MM.1S (cell line): ENCODE results near the gene DOCK10.
"Not testable (repeated sequence)": the region's sequence is repeated elsewhere in the genome, so short reads cannot be mapped to it uniquely, and the experiment has no call there.

Source experiments
- DNase-seq: peaks from one replicate; pipeline ENCODE4 v3.0.0-alpha.2; 2015
- H2AFZ ChIP-seq: fragments of 300-600 bp; sonication (generic); 2 replicates; pipeline ENCODE4 v1.6.0; 2016; ENCODE audit warnings: antibody characterized with exemption, low read length
- H3F3A ChIP-seq: fragments of 300-600 bp; sonication (generic); 2 replicates; pipeline ENCODE4 v1.6.1; 2016; ENCODE audit warnings: mild to moderate bottlenecking, antibody characterized with exemption, low read length, moderate library complexity, mixed read lengths; ENCODE audit not compliant: insufficient read depth
- H3K27ac ChIP-seq: fragments of 300-600 bp; sonication (generic); 2 replicates; pipeline ENCODE4 v1.5.1; 2016; ENCODE audit warnings: mild to moderate bottlenecking, low read length
- H3K27me3 ChIP-seq: fragments of 300-600 bp; sonication (generic); replicated peaks from 2 replicates; pipeline ENCODE4 v1.6.0; 2016; ENCODE audit warnings: low read length; ENCODE audit not compliant: insufficient read depth
- H3K36me3 ChIP-seq: fragments of 300-600 bp; sonication (generic); replicated peaks from 2 replicates; pipeline ENCODE4 v1.6.1; 2016; ENCODE audit warnings: mild to moderate bottlenecking, low read length, mixed read lengths; ENCODE audit not compliant: insufficient read depth
- H3K4me1 ChIP-seq: fragments of 300-600 bp; sonication (generic); 2 replicates; pipeline ENCODE4 v1.6.1; 2016; ENCODE audit warnings: low read length, mixed read lengths
- H3K4me2 ChIP-seq: fragments of 300-600 bp; sonication (generic); 2 replicates; pipeline ENCODE4 v1.6.0; 2016; ENCODE audit warnings: low read depth, low read length
- H3K4me3 ChIP-seq: fragments of 300-600 bp; sonication (generic); 2 replicates; pipeline ENCODE4 v1.5.1; 2016; ENCODE audit warnings: low read length, mixed read lengths
- H3K79me2 ChIP-seq: fragments of 300-600 bp; sonication (generic); 2 replicates; pipeline ENCODE4 v1.6.1; 2016; ENCODE audit warnings: mixed run types, low read length, mixed read lengths
- H3K9ac ChIP-seq: fragments of 300-600 bp; sonication (generic); 2 replicates; pipeline ENCODE4 v1.6.1; 2016; ENCODE audit warnings: low read length, mixed read lengths
- H3K9me2 ChIP-seq: fragments of 300-600 bp; sonication (generic); replicated peaks from 2 replicates; pipeline ENCODE4 v1.6.1; 2016; ENCODE audit warnings: mild to moderate bottlenecking, low read length, mixed read lengths; ENCODE audit not compliant: insufficient read depth
- H3K9me3 ChIP-seq: fragments of 300-600 bp; sonication (generic); replicated peaks from 2 replicates; pipeline ENCODE4 v1.6.1; 2016; ENCODE audit warnings: mild to moderate bottlenecking, low read length, mixed read lengths; ENCODE audit not compliant: insufficient read depth
- H4K20me1 ChIP-seq: fragments of 300-600 bp; sonication (generic); 2 replicates; pipeline ENCODE4 v1.6.1; 2016; ENCODE audit warnings: mild to moderate bottlenecking, low read length, moderate library complexity, mixed read lengths; ENCODE audit not compliant: insufficient read depth
- CTCF ChIP-seq: fragments of 300-600 bp; sonication (generic); IDR thresholded peaks from 2 replicates; pipeline ENCODE4 v1.5.1; 2016; ENCODE audit warnings: antibody characterized with exemption, low read length, mixed read lengths
- EZH2 ChIP-seq: fragments of 300-600 bp; sonication (generic); optimal IDR thresholded peaks from 2 replicates; pipeline ENCODE3; 2017; ENCODE audit warnings: low read depth, mild to moderate bottlenecking, antibody characterized with exemption, low read length, mixed read lengths
- EZH2phosphoT487 ChIP-seq: fragments of 300-600 bp; sonication (generic); IDR thresholded peaks from 2 replicates; pipeline ENCODE4 v1.6.1; 2018; ENCODE audit warnings: antibody characterized with exemption, low read length

Gene DOCK10

GRCh38 chr2:224946895-224947294 is 95.4 kb downstream of the DOCK10 start:
- peak overlapping the region; percentile 70 for H3K4me2 ChIP-seq
- H3K9ac ChIP-seq: no peak overlapping the region
- TF ChIP-seq EZH2phosphoT487 (no peak), EZH2 (no peak), CTCF (no peak)

DNA sequence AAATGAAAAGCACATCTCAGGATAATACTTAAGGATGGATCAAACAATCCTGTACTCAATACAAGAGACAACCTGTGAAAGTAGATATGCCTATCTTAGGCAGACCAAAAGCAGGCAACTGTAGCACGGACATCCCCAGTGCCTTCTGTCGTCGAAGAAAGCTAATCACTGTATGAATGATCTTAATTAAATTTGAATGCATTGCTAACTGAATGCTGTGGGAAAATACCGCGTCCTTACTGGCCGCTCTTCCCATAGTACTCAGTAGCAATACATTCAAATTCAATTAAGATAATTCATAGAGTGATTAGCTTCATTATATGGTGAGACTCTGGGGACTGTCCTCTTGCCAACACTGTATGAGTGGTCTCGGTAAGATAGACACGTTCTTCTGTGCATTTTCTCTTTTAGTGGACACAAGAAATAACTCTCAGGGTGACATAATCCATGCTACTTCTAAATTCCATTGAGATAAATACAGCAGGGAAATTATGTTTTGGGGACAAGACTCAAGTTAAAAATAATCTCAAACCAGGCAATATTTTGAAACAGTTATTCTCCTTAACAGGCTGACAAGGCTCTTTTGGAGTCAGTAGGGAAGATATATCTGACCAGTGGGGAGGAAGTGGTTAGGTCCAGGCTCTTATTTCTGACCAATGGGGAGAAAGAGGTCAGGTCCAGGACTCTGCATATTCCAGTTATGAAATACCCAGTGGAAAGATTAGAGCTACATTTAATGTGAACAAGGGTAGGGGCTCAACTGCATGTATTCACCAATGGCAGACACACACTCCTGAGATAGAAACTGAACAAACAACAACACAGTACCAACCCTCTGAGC is 97.3 kb downstream of the DOCK10 start:
- peaks cover 27% of the 10 kb centered on the region for H3K4me1 ChIP-seq
- H3K27ac ChIP-seq: no peak overlapping the region
- H4K20me1 ChIP-seq: no peaks in the 10 kb centered on the region
- H3K79me2 ChIP-seq: peaks cover 67% of the 10 kb centered on the region
- no peak overlapping the region for H3K4me2 ChIP-seq
- peaks cover 14% of the 10 kb centered on the region; the same call in 1 of the 2 replicates for H3F3A ChIP-seq
- DNase-seq: no peak
- no peak overlapping the region for H3K9ac ChIP-seq
- H3K36me3 ChIP-seq: no peaks in the 10 kb centered on the region
- no peak for TF ChIP-seq EZH2phosphoT487
- no peak for TF ChIP-seq EZH2
- no peak for TF ChIP-seq CTCF
- H3K27me3 ChIP-seq: no peaks in the 10 kb centered on the region
- H3K9me3 ChIP-seq: no peaks in the 10 kb centered on the region
- H2AFZ ChIP-seq: no peak overlapping the region
- H3K4me3 ChIP-seq: no peak overlapping the region
- no peaks in the 10 kb centered on the region for H3K9me2 ChIP-seq

More at GRCh38 chr2:224946895-224947294, 95.4 kb downstream of the DOCK10 start:
- H3K27ac ChIP-seq: peak overlapping the region; percentile 17; the same call in 1 of the 2 replicates
- H3K79me2 ChIP-seq: peaks cover 66% of the 10 kb centered on the region
- H3K36me3 ChIP-seq: no peaks in the 10 kb centered on the region
- peaks cover 27% of the 10 kb centered on the region for H3K4me1 ChIP-seq
- peaks cover 14% of the 10 kb centered on the region; the same call in 1 of the 2 replicates for H3F3A ChIP-seq
- no peaks in the 10 kb centered on the region for H4K20me1 ChIP-seq
- H2AFZ ChIP-seq: no peak overlapping the region
- no peaks in the 10 kb centered on the region for H3K9me2 ChIP-seq
- peak; percentile 77 for DNase-seq
- no peaks in the 10 kb centered on the region for H3K9me3 ChIP-seq
- no peaks in the 10 kb centered on the region for H3K27me3 ChIP-seq
- peak overlapping the region; percentile 13 for H3K4me3 ChIP-seq

- not testable (repeated sequence) for H3K27ac ChIP-seq, H3K9ac ChIP-seq, DNase-seq, H3K36me3 ChIP-seq, H4K20me1 ChIP-seq, H3K9me3 ChIP-seq, H3K4me3 ChIP-seq, H3K27me3 ChIP-seq, H2AFZ ChIP-seq, H3K4me2 ChIP-seq, H3K9me2 ChIP-seq
- Histone ChIP-seq H3K79me2 (peaks cover 56% of the 10 kb centered on the region), H3F3A (peaks cover 19% of the 10 kb centered on the region; the same call in 1 of the 2 replicates), H3K4me1 (peaks cover 25% of the 10 kb centered on the region)
Observed at GRCh38 chr2:224943601-224944041, 98.6 kb downstream of the DOCK10 start.

DNA sequence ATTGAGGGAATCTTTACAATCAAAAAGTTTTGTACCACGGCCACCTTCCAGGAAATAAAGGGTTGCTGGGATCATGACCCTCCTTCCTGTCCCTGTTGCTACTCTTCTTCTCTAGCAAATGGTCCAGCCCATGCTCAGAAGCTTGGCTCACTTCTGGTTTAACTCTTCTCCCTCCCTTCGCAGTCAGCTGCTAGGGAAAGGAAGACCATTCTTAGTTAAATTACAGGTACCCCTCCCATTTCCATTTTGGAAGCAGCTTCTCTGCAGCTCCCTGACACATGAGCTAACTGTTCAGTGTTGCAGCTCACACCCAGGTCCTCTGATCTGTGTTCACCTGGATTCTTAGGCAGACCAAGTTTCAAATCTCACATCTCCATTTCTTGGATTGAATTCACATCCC is 100.3 kb downstream of the DOCK10 start:
- H3K79me2 ChIP-seq: peaks cover 49% of the 10 kb centered on the region
- no peak overlapping the region for H3K9ac ChIP-seq
- DNase-seq: no peak
- no peaks in the 10 kb centered on the region for H3K27me3 ChIP-seq
- no peak overlapping the region for H3K27ac ChIP-seq
- no peak overlapping the region for H3K4me3 ChIP-seq
- H2AFZ ChIP-seq: no peak overlapping the region
- peaks cover 5% of the 10 kb centered on the region; the same call in 1 of the 2 replicates for H3F3A ChIP-seq
- no peak overlapping the region for H3K4me2 ChIP-seq
- H3K36me3 ChIP-seq: no peaks in the 10 kb centered on the region
- no peaks in the 10 kb centered on the region for H3K9me2 ChIP-seq
- no peaks in the 10 kb centered on the region for H4K20me1 ChIP-seq
- H3K9me3 ChIP-seq: no peaks in the 10 kb centered on the region
- H3K4me1 ChIP-seq: peaks cover 24% of the 10 kb centered on the region
- TF ChIP-seq CTCF: no peak
- TF ChIP-seq EZH2phosphoT487: no peak
- TF ChIP-seq EZH2: no peak
